Stimulated activated CD4-positive, alpha-beta T cell treated with anti-CD3 and anti-CD28 coated beads, Interleukin-12 subunit alpha, Interleukin-12 subunit beta, amount 100 ng/mL, for 48 hours (primary cell): ENCODE results near the gene SETD4.
"Not testable (repeated sequence)": the region's sequence is repeated elsewhere in the genome, so short reads cannot be mapped to it uniquely, and the experiment has no call there.

Experiments used
- DNase-seq, 3 donors: peaks; one replicate each; pipeline ENCODE4 v3.0.0-alpha.2; 2020; ENCODE audit warnings: low read depth in 2 of 3, low spot score in 1 of 3

The SETD4 gene

DNA sequence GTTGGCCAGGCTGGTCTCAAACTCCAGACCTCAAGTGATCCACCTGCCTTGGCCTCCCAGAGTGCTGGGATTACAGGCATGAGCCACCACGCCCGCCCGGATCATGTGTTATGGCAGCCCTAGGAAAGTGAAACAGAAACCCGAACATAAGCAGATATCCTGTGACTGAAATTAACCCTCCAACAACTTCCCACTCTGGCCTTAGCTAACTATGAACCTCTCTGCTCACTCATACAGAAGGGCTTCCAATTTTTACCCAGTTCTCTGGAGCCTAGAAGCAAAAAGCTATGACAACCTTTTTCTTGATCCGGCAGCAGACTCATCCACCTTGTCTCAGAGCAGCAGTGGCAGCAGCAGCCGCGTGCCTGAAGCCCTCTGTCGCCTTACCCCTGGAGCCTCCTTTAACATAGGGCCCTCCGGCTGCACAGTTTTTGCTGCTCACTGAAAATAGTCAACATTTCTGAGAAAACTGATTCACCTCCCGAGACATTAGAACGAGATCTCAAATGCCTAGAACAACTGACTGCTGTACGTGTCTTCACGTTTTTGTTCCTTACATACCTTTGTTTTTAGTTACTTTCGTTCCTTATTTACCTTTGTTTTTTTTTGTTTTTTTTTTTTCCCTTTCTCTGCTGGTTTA lies 18.8 kb upstream of the SETD4 start:
- DNase-seq, result peak in 2 of 3 donors; percentile 17 to 42

DNA sequence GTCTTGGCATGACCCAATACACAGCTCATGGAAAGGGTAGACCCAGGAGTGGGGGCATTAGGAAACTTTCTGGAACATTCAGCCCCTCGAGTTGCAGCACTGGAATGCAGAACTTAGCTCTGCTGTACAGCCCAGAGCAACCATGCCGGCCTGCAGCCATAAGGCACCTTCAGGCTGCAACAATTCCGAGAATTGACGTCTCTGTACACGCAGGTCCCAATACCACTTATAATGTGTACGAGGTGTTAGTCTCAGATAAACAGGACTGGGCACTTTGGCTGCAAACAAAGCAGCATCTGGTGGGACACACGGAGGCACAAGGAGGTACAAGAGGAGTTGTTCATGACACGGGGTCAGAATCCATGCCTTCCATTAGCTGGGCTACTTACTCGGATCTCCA lies 17.4 kb upstream of the SETD4 start:
- no peak for DNase-seq

DNA sequence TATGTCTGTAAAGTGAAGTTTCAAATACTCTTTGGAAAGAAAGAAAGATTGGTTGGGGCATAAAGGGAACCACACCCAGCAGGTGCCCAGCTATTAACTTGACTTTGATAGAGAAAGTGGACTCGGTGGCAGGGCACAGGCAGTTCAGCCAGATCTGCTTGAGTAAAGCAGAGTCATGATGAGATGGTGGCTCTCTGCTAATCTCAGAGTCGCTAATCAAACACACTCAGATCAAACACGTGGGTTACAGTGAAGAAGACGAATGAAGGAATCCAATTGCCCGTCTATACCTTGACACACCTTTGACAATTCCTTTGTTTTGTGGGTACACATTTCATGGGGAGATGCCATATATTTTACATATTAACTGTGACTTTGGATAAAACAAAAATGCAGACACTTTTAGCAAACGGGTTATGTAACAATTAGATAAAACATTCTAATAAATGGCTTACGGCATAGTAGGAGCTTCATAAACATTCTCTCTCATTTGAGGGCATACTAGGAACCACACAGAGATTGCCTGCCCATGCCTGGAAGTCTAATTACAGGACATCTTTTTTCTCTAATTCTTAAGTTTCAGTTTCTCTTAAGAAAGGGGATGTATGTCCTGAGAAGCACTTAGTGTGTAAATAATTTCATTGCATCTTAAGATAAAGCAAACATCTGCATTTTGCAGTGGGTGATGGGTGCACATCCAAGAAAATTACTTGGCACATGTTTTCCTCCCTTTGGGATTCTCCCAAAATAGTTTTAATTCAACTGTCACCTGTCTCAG lies 16.7 kb upstream of the SETD4 start:
- no peak for DNase-seq

- DNase-seq, result no peak
These were observed 15.6 kb upstream of the SETD4 start for GRCh38 chr21:36075953-36076352.

DNA sequence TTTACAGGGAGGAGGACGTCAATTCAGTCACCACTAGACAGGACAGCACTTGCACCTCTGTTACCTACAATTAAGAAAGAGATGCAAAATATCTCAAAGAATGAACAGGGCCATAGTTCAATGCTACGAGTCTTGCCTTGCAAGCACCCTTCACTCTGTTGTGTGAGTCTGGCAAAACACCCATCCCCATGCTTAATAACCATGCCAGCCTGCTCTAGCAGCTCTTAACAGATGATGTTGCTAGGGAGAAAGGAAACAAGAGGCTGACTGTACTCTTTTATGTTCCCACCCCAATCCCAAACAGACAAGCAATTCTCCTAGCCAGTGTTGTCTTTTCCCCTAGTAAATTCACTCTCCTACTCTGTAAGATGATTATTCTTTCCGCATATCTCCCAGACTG lies 14.8 kb upstream of the SETD4 start:
- DNase-seq, result no peak

DNA sequence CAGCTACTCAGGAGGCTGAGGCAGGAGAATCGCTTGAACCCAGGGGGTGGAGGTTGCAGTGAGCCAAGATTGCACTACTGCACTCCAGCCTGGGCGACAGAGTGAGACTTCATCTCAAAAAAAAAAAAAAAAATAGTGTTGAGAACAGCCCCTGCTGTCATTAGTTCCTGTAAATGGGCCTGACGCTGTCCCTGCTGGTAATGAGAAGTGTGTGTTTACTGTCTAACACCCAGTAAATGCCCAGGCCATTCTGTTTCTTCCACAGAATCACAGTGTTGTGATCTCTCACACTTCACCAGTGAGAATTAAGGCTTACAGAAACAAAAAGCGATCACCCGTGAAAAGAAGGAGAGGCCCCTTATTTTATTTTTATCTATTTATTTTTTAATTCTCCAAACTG lies 13.6 kb upstream of the SETD4 start:
- DNase-seq, result not testable (repeated sequence)

DNA sequence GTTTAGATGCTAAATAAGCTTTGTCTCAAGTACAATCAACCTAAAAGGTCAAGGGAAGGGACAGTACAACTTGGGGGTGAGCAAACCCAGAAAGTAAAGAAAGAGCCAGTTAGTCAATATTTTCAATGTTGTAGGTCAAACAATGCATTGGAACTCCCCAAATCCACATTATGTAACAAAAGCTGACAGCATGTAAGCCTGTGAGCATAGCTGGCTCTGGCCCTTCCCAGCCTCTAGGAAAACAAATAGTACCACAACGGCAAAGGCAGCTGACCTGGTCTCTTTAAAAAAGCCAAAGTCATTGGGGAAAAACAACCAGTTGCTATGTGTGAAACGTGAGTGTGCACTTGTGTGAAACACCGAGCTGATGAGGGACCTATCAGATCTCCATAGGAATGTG lies 12.9 kb upstream of the SETD4 start:
- DNase-seq, result no peak

DNA sequence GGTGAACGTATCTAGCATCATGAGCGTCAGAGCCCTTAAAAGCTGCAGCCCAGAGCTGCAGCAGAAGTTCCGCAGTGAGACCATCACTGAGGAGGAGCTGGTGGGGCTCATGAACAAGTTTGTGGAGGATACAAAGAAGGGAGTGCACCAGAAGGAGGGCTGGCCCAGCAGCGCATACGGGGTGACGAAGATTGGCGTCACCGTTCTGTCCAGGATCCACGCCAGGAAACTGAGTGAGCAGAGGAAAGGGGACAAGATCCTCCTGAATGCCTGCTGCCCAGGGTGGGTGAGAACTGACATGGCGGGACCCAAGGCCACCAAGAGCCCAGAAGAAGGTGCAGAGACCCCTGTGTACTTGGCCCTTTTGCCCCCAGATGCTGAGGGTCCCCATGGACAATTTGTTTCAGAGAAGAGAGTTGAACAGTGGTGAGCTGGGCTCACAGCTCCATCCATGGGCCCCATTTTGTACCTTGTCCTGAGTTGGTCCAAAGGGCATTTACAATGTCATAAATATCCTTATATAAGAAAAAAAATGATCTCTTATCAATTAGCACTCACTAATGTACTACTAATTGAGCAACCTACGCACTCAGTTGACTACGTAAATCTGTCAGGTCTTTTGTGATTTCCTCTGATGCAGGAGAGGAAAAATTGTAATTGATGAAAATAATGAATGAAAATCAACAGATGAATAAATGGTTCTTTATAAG lies 12.3 kb upstream of the SETD4 start:
- no peak for DNase-seq

DNA sequence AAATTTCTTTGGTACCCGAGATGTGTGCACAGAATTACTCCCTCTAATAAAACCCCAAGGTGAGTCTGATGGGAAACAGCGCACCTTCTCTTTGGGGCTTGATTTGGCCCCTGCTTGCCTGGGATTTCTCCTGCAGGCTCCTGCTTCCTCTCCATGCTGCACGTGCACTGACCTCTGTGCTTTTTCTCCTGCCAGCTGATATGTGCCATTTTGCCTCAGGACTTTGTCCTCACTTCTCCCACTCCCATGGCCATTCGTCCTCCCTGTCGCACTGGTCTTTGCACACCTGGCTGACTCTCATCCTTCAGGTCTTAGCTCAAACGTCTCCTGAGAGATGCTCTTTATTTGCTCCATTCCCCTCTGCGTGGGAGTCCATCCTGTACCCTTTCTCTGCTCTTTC lies 10.7 kb upstream of the SETD4 start:
- DNase-seq, result no peak

GRCh38 chr21:36069713-36070583 lies 9.6 kb upstream of the SETD4 start, which contains the start of gene CBR1:
TSS of gene CBR1 (plus strand) at chr21:36070024. CDS start at chr21:36070116, 92 bp downstream.
- peak; percentile 77 to 85 (median 84) for DNase-seq

DNA sequence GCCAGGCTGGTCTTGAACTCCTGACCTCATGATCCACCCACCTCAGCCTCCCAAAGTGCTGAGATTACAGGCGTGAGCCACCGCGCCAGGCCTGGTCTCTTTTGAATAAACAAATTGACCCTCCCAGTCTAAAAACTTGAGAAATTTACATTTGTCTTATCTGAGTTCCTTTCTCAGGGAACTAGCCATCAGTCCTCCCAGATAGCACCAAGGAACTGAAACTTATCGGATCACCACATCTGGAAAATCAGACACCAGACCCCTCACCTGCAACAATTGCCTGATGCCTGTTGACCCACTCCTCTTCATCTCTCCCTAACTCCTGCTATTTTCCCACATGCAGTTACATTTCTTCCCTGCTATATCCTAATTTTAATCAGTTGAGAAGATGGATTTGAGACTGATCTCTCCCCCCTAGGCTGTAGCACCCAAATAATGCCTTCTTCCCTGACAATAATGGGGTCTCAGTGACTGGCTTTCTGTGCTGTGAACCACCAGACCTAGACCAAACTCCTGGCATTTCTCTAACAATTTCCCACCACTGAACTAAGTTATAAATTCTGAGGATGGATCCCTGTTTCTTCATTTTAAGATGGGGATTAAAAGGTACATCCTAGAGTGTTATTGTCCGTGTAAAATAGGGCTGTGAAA lies 8.5 kb upstream of the SETD4 start:
- DNase-seq, result no peak

GRCh38 chr21:36065497-36066036 lies 5.2 kb upstream of the SETD4 start:
- DNase-seq, result peak in 1 of 3 donors; percentile 10

- no peak for DNase-seq
These were observed 3.7 kb upstream of the SETD4 start for GRCh38 chr21:36064085-36064460.

DNA sequence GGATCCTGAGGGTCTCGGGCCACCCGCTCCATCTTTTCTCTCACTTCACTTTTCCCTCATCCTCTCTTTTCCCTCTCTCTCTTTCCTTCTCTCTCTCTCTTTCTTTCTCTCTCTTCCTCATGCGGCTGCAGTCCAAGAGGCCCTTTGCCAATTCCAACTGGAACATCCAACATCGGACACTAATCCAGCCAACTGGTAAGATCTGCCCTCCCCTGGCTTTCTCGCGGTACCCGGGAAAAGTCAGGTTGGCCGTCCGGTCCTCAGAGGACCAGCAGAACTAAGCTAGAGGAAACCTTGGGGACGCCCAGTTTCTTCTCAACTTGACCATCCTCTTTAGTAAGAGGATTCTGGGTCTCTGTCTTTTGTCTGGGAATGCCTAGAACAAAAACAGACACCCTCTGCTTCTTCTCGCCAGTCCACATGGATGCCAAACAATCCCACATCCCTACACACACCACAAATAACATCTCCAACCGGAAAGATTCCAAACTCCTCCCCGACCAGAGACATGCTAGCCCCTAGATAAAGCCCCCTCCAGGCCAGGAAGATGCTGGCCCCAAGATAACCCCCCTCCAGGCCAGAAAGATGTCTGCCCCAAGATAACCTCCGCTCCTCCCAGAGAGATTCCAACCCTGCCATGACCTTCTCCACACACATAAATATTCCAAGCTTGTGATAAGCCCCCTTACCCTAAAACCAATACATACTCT lies 3.2 kb upstream of the SETD4 start:
- no peak for DNase-seq

GRCh38 chr21:36061445-36061844 lies 1.1 kb upstream of the SETD4 start:
- no peak for DNase-seq

GRCh38 chr21:36059823-36060158 lies 535 bp downstream of the SETD4 start:
- peak in 1 of 3 donors; percentile 28 for DNase-seq

GRCh38 chr21:36055551-36055950 lies 4.8 kb downstream of the SETD4 start:
- DNase-seq, result no peak

DNA sequence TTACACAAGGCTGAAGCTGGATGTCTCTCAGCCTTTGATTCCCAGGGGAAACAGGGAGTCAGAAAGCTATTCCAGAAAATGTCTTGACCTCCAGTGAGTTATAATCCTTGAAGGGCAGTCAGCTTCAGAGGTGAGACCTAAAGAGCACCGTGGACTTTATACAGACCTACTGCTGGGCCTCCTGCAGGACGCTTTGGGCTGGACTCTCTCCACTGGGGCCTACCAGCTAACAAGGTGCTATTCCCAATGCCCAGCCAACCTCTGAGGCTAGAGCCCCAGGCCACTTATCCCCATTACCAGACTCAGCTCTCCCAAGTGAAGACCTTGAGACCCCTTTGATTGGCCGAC lies 6.6 kb downstream of the SETD4 start:
- no peak for DNase-seq

DNA sequence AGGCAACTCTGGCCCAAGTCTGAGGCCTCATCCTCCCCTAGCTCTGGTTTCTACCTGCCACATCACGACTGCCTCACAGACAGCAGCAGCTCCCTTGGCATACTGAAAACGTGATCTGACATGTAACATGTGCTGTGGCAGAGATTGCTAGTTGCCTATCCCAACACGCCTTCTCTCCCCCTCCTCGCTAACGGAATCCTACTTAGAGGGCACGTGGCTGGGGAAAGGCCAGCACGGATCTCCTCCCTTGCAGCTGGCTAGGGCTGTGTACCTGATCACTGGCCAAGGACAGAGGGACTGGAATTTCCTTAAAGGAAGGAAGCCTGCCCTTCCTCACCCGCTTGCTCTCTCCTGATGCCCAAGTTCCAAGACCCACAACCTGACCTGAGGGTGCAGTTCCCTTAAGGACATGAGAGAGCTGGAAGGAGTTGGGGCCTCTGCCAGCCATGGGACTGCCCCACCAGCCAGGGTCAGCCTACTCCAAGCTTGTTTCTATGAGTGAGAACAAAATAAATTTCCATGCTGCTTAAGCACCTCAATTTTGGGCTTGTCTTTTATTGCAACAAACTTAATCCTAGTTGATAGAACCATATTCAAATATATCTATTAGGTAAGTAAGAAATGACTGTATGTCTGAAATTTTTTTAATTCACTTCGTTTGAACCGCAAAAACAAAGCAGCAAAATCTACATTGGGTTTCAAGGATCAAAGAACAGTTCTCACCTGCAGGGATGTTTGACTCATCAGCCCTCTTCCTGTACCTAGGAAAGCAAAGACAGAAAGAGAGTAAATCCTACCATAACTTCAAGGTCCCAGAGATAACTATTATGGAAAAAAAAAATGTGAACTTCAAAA lies 7.2 kb downstream of the SETD4 start:
- no peak for DNase-seq
